KBM-7 (cell line): Measurements from ENCODE around the gene CDH4.
"Not testable (repeated sequence)": the region's sequence is repeated elsewhere in the genome, so short reads cannot be mapped to it uniquely, and the experiment has no call there.

Source experiments
- DNase-seq: peaks from one replicate; pipeline ENCODE4 v3.0.0-alpha.2; 2015
- in situ Hi-C: fragments of 300-500 bp; cut with MboI; formaldehyde crosslinking; loops from 2 replicates; pipeline ENCODE4 v1.14.3; 2020; ENCODE audit warnings: low sequenced_read_pairs, low pct_unique_long_range_greater_than_20kb, mixed read lengths

The CDH4 gene

GRCh38 chr20:61458146-61458746, 206.2 kb downstream of the CDH4 start:
- in situ Hi-C loops: no loop called here
- DNase-seq: no peak

- DNase-seq: no peak
- in situ Hi-C loops: no loop called here
These were observed 207.2 kb downstream of the CDH4 start for GRCh38 chr20:61459266-61459665.

GRCh38 chr20:61459705-61460104, 207.6 kb downstream of the CDH4 start:
- DNase-seq: no peak
- in situ Hi-C loops: no loop called here

GRCh38 chr20:61460261-61461052, 208.4 kb downstream of the CDH4 start:
- in situ Hi-C loops: no loop called here
- no peak for DNase-seq

- in situ Hi-C loops: no loop called here
- no peak for DNase-seq
These were observed 209.4 kb downstream of the CDH4 start for GRCh38 chr20:61461461-61461860.

GRCh38 chr20:61464307-61465303, 212.5 kb downstream of the CDH4 start:
- in situ Hi-C loops: no loop called here
- DNase-seq: no peak

- in situ Hi-C loops: no loop called here
- DNase-seq: no peak
These were observed 223.7 kb downstream of the CDH4 start for GRCh38 chr20:61475729-61476128.

GRCh38 chr20:61476956-61477355, 224.9 kb downstream of the CDH4 start:
- DNase-seq: no peak
- in situ Hi-C loops: no loop called here

GRCh38 chr20:61477451-61477861, 225.4 kb downstream of the CDH4 start:
- no peak for DNase-seq
- in situ Hi-C loops: no loop called here

GRCh38 chr20:61478094-61478493, 226.0 kb downstream of the CDH4 start:
- in situ Hi-C loops: no loop called here
- no peak for DNase-seq

- no peak for DNase-seq
- in situ Hi-C loops: no loop called here
These were observed 226.7 kb downstream of the CDH4 start for GRCh38 chr20:61478611-61479305.

GRCh38 chr20:61479433-61479832, 227.4 kb downstream of the CDH4 start:
- DNase-seq, in situ Hi-C loops: not testable (repeated sequence)

GRCh38 chr20:61480158-61480825, 228.2 kb downstream of the CDH4 start:
- DNase-seq: no peak
- in situ Hi-C loops: no loop called here

GRCh38 chr20:61482056-61482887, 230.2 kb downstream of the CDH4 start:
- DNase-seq: no peak
- in situ Hi-C loops: no loop called here

- no peak for DNase-seq
- in situ Hi-C loops: no loop called here
These were observed 230.8 kb downstream of the CDH4 start for GRCh38 chr20:61482901-61483300.

GRCh38 chr20:61483336-61484067, 231.4 kb downstream of the CDH4 start:
- in situ Hi-C loops: no loop called here

GRCh38 chr20:61486198-61486597, 234.1 kb downstream of the CDH4 start:
- in situ Hi-C loops: no loop called here
- DNase-seq: no peak

More at GRCh38 chr20:61483336-61484067, 231.4 kb downstream of the CDH4 start:
- no peak for DNase-seq
